ENCODE measurements around the gene RAB31. TPM values are rescaled to one million over a fixed set of nuclear protein-coding genes. Genes with fewer than 3 reads are reported as not detected.

The RAB31 gene
- total and polyA plus RNA-seq, 11 donors: 3.2 to 67.7 (median 12.8) TPM

DNA sequence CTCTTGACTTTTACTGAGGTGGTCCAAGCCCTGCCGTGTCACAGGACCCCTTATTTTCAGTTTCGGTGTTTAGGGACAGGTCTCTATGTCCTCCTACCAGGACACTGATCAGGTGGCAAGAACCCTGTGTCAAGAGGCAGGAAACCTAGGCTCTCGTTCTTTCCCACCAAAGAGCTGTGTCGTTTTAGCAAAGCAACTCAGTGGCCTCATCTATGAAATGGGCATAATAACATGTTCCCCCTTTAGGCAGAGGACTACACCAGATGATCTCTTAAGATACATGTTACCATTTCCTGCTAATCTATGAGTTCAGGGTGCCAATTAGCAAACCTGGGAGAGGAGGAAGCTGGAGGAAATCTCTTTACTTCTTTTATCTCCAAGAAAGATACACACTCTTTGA, 1.9 kb downstream of the RAB31 start:
- intact Hi-C loops (cut with DNase I): loop anchor here in 2 of 10 donors (5.0 to 10.0 kb wide), 2 partner anchors 55 to 62 kb away; no protein-coding TSS in a partner anchor
- Histone ChIP-seq H3K27ac (peak overlapping the region in 4 of 12 donors; percentile 75 to 95 (median 88)), H3K4me3 (peak overlapping the region in 7 of 12 donors; percentile 65 to 98 (median 83)), H3K9me3 (no peaks in the 10 kb centered on the region), H3K27me3 (no peaks in the 10 kb centered on the region), H3K4me1 (peaks cover 0 to 65% (median 10%) of the 10 kb centered on the region in 12 donors), H3K36me3 (no peaks in the 10 kb centered on the region)
- TF ChIP-seq CTCF (IDR thresholded peaks at IDR 0.05) (no peak), POLR2A (IDR thresholded peaks at IDR 0.05) (no peak)
- WGBS, 4 donors: 83 to 91% (median 89%) methylated on average over 4 of the region's 4 CpGs
- ATAC-seq (no peak), DNase-seq (no peak)

- intact Hi-C loops (cut with DNase I): loop anchor here in 2 of 10 donors (5.0 to 10.0 kb wide), 2 partner anchors 53 to 61 kb away; no protein-coding TSS in a partner anchor
- 76 to 88% (median 82%) methylated on average over 6 to 7 of the region's 7 CpGs for WGBS, 4 donors
- Histone ChIP-seq H3K9me3 (no peaks in the 10 kb centered on the region), H3K27ac (peak overlapping the region in 1 of 12 donors; percentile 95), H3K36me3 (no peaks in the 10 kb centered on the region), H3K4me1 (peaks cover 0 to 68% (median 10%) of the 10 kb centered on the region in 12 donors), H3K4me3 (peak overlapping the region in 1 of 12 donors; percentile 83), H3K27me3 (no peaks in the 10 kb centered on the region)
- no peak for TF ChIP-seq POLR2A (IDR thresholded peaks at IDR 0.05)
- no peak for TF ChIP-seq CTCF (IDR thresholded peaks at IDR 0.05)
- ATAC-seq (no peak), DNase-seq (no peak)
Observed at GRCh38 chr18:9711361-9712129, 3.4 kb downstream of the RAB31 start.

- Histone ChIP-seq H3K36me3 (no peaks in the 10 kb centered on the region), H3K4me3 (no peak overlapping the region), H3K9me3 (no peaks in the 10 kb centered on the region), H3K27ac (peak overlapping the region in 1 of 12 donors; percentile 95), H3K27me3 (no peaks in the 10 kb centered on the region), H3K4me1 (peaks cover 0 to 71% (median 9%) of the 10 kb centered on the region in 12 donors)
- TF ChIP-seq POLR2A (IDR thresholded peaks at IDR 0.05) (no peak), CTCF (IDR thresholded peaks at IDR 0.05) (no peak)
- no peak for DNase-seq
- no peak for ATAC-seq
- 78 to 83% (median 83%) methylated on average over 5 of the region's 5 CpGs for WGBS, 4 donors
- intact Hi-C loops (cut with DNase I): loop anchor here in 2 of 10 donors (5.0 to 10.0 kb wide), 2 partner anchors 53 to 60 kb away; no protein-coding TSS in a partner anchor
Observed at GRCh38 chr18:9712130-9712577, 4.1 kb downstream of the RAB31 start.

DNA sequence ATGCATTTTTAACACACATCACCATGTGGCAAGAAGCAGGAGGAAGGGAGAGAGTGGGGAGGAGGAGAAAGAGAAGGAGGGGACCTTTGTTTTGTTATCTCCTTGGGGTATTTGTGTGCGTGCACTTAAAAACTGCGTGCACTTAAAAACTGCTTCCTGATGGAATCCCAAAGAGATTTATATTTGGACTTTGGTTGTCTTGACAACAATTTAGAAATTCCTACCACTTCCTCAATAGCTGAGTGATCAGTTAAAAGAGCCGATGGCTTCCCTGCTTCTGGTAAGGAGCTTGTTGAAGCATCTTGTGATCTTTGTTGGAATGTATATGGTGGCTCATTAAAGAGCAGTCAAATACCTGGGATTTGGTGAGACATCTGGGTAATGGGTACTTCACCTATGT, 4.5 kb downstream of the RAB31 start:
- H3K4me1 ChIP-seq: peaks cover 0 to 67% (median 9%) of the 10 kb centered on the region in 12 donors
- no peaks in the 10 kb centered on the region for H3K9me3 ChIP-seq
- no peak overlapping the region for H3K27ac ChIP-seq
- no peaks in the 10 kb centered on the region for H3K36me3 ChIP-seq
- TF ChIP-seq CTCF (IDR thresholded peaks at IDR 0.05) (no peak), POLR2A (IDR thresholded peaks at IDR 0.05) (no peak)
- ATAC-seq: no peak
- H3K27me3 ChIP-seq: no peaks in the 10 kb centered on the region
- WGBS, 4 donors: 35 to 65% (median 46%) methylated on average over 3 of the region's 3 CpGs
- no peak for DNase-seq
- no peak overlapping the region for H3K4me3 ChIP-seq
- intact Hi-C loops (cut with DNase I): loop anchor here in 2 of 10 donors (5.0 to 10.0 kb wide), 2 partner anchors 52 to 60 kb away; no protein-coding TSS in a partner anchor
